ENCODE data around the gene ADAMTS17.

Gene ADAMTS17, protein sequence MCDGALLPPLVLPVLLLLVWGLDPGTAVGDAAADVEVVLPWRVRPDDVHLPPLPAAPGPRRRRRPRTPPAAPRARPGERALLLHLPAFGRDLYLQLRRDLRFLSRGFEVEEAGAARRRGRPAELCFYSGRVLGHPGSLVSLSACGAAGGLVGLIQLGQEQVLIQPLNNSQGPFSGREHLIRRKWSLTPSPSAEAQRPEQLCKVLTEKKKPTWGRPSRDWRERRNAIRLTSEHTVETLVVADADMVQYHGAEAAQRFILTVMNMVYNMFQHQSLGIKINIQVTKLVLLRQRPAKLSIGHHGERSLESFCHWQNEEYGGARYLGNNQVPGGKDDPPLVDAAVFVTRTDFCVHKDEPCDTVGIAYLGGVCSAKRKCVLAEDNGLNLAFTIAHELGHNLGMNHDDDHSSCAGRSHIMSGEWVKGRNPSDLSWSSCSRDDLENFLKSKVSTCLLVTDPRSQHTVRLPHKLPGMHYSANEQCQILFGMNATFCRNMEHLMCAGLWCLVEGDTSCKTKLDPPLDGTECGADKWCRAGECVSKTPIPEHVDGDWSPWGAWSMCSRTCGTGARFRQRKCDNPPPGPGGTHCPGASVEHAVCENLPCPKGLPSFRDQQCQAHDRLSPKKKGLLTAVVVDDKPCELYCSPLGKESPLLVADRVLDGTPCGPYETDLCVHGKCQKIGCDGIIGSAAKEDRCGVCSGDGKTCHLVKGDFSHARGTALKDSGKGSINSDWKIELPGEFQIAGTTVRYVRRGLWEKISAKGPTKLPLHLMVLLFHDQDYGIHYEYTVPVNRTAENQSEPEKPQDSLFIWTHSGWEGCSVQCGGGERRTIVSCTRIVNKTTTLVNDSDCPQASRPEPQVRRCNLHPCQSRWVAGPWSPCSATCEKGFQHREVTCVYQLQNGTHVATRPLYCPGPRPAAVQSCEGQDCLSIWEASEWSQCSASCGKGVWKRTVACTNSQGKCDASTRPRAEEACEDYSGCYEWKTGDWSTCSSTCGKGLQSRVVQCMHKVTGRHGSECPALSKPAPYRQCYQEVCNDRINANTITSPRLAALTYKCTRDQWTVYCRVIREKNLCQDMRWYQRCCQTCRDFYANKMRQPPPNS

DNA sequence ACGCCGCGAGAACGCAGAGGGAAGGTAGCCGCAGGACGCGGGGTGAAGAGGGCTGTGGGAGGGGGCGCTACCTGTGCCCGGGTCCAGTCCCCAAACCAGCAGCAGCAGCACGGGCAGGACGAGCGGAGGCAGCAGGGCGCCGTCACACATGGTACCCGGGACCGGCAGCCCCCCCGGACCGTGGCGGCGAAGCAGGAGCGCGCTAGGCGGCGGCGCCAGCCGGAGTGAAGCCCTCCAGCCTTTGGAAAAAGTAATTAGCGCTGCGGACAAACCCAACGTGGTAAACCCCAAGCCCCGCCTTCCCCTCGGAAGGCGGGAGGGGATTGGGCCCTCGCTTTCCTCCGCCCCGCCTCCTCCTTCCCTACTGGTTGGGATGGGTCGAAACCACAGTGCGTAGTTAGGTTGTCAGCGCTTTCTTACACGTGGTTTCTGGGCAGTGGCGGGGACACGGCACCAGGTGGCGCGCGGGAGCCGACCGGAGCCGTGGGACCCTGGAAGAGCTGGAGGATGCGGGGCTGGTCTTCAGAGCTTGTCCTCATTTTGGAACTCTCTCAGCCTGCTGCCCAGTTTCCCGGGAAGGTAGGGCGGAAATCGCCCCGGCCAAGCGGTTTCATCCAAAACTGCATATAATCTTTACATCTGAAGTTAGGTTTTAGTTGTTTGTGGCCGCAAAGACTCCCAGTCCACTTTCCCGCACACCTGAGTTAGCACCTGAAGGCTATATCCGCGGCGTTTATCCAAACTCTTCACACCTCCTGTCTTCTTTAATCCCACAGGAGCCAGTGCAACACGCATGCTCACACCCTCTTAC is at the start of gene ADAMTS17:
ADAMTS17 (minus strand) TSS at position 226 of the 811 bp plus-strand sequence; CDS start at position 150, 76 bp downstream.
- DNase-seq, result peak; percentile 96

DNA sequence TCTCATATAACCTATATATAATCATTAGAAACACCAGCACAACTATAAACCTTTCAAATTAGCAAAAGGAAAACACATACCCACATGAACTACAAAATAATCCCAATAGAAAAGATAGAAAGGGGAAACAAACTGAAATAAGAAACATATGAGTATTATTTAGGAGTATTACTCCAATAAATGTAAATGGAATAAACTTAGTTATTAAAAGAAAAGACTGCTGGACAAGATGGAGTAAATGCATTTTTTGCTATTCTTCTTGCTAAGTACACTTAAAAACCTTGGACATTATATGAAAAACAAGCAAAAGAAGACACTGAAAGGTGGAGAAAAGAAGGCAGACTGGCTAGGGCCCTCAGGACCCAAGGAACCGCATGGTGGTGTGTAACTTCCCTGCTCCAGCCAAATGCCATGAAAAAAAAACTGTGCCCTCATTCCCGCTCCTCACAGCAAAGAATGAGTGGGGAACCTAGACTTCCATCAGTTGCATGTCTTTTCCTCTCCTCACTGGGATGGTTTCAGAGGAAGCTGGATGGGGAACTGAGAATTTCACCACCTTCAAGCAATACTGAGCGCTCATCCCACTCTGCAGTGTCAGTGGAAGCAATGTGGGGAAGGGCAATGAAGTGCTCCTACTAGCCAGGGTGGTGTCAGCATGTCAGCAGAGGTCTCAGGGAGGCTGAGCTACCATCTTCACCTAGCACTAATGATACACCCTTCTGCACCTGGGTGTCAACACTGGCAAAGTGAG is 43.7 kb upstream of the ADAMTS17 start:
- no peak for DNase-seq

DNA sequence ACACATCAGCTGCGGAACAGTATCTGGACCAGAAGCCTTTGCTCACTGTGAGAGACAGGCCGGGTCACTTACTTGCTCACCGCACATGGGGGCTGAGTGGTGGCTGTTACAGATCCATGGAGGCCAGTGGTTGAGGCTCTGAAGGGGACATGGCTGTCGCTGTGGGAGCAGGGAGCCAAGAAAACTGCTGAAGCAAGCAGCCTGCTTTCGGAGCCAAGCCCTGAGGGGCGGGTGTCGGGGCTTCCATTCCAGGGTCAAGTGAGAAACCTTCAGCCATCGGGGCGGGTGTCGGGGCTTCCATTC is 42.3 kb upstream of the ADAMTS17 start:
- no peak for DNase-seq

DNA sequence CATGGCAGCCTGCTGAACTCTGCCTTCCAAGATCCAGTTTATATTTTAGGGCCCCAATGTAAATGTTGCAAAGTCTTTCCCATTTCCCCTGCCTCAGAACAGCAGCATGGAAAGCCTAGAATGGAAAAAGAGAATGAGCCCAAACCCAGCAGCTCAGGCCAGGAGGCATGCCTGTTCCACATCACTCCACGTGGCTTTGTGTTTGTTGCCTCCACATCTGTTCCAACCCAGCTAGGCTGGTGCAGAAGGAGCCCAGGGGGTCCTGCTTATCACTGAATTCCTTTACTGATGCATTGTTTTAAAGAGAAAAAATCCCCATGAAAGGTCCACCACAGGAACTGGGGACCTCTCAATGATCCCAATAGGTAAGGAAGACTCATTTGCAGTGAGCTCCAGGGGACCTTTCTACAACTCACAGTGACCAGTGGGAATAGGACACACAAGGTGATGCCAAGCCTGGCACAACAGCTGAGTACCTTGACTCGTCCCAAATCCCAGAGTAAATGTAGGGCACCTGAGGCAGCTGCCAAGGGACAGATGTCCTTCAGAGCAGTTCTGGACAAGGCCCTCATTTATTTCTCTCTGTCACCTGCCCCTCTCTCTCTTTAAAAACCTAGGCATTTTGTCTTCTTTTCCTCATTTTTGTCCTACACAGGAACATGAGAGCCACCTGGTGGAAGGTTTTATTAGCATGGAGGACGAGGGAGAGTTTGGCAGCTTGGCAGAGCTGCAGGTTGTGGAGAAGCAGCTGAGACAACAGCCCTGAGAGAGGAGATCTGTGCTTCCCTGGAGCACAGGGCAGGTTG is 41.7 kb upstream of the ADAMTS17 start:
- no peak for DNase-seq

DNA sequence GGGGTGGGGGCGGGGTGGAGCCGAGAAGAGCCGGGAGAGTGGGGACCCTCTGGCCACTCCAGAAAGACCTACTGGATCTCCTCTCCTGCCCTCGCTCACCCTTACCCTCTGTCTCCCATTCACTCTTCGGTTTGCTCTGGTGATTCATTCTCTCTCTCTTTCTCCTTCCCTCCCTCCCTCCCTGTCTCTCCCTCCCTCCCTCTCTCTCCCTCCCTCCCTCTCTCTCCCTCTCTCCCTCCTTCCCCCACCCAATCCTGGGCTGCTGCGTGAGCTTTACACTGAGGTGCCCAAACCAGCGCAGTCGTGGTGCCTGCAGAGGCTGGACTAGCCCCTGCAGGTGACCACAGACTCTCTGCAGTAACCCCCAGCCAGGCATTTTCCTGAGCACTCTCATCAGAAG is 32.2 kb upstream of the ADAMTS17 start:
- DNase-seq, result no peak

DNA sequence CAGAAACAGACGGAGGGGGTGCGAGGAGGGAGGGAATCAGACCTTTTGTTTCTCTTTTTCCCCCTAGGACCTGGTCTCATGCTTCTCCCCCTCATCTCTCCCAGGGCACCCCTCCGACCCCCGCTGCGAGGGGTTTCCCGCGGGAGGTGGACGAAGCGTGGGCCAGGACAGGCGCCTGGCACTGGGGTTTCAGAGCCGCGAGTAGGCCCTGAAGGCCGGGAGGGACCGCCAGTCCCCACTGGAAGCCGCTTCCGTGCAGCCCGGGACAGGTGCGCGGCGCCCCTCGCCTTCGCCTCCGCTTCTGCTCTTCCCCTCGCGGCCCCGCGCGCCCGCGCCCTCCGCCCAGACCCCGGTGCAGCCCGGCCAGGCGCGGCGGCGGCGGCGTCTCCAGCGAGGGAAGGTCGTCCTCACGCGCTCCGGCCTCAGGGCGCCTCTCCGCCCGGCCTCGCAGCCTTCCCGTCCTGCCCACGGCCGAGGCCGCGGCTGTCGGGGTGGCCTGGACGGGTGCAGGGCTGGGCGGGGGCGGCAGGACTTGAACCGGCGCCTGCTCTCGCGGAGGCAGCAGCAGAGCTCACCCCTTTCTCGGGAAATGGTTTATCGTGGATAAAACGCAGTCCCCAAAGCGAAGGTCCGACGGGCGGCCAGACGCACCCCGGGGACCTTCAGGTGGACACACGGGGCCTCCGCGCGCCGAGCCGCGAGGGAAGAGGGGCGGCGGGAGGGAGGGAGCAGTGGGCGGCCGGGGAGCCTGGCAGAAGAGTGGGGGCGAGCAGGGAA is 31.5 kb upstream of the ADAMTS17 start:
- no peak for DNase-seq

DNA sequence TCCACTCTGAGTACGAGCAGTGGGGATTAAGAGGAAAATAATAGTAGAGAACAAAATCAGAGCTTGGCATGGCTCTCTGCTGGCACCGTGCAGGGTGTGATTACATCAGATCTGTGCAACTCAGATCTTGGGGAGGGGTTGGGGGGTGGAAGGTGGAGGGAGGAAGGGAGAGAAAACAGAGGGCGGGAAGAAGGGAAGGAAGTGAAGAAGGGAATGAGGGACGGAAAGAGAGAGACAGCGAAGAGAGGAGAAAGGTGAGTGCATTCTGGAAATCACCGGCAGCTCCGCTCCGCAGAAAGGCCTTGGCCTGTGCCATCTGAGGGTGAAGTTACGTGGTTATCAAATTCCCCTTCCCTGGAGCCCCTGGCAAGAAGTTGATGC is 31.0 kb upstream of the ADAMTS17 start:
- DNase-seq, result no peak

DNA sequence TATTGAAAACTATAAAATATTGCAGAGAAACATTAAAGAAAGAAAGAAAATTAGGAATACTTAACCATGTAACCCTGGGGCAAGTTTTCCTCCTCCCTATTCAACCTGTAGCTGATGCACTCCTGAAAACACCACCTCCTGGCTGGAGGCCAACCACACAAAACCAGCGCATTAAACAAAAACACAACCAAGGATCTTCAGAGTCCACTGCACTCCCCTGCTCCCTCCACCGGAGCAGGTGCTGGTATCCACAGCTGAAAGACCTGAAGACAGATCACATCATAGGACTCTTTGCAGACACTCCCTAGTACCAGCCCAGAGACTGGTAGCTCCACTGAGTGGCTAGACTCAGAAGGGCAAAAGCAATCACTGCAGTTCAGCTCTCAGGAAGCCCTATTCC is 13.6 kb upstream of the ADAMTS17 start:
- DNase-seq, result no peak

DNA sequence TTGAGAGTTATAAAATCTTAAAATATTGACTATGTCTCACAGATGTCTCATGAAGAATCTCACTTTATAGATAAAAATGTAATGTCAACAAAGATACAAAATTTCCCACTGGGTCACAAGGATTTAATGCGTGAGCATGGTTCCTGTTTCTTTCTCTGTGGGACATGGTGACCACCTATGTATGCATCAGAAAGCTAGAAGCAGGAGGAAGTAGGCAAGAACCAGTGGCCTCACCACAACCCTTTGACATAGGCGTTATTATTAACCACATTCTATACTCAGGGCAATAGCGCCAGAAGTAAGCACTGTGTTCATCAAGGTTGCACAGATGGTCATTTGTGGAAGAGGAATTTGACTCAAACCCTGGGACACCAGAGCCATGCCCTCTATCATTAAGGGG is 11.7 kb upstream of the ADAMTS17 start:
- DNase-seq, result no peak

DNA sequence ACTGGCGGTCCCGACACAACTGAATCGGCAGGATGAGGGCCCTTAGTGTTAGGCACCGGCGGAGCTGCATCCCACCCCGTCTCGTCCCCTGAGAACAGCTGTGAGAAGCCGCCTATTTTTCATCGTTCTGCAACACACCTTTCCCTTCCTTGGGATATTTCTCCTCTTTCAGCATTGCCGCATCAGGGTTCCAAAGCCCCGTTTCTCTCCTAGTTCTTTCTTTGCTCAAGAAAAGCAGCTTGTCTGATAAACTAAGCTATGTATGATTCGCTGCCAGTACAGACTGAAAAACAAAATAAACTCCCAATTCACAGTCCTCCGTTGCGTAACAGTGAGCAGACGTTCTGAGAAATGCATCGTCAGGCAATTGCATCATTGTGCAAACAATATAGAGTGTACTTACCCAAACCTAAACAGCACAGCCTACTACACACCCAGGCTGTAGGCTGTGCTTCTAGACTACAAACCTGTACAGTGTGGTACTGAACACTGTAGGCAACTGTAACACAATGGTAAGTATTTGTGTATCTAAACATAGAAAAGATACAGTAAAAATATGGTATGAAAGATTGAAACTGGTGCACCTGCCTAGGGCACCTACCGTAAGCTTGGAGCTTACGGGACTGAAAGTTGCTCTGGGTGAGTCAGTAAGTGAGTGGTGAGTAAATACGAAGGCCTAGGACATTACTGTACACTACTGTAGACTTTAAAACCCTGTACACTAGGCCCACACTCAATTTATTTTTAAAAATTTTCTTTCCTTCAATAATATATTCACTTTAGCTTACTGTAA is 8.9 kb upstream of the ADAMTS17 start:
- DNase-seq, result no peak

DNA sequence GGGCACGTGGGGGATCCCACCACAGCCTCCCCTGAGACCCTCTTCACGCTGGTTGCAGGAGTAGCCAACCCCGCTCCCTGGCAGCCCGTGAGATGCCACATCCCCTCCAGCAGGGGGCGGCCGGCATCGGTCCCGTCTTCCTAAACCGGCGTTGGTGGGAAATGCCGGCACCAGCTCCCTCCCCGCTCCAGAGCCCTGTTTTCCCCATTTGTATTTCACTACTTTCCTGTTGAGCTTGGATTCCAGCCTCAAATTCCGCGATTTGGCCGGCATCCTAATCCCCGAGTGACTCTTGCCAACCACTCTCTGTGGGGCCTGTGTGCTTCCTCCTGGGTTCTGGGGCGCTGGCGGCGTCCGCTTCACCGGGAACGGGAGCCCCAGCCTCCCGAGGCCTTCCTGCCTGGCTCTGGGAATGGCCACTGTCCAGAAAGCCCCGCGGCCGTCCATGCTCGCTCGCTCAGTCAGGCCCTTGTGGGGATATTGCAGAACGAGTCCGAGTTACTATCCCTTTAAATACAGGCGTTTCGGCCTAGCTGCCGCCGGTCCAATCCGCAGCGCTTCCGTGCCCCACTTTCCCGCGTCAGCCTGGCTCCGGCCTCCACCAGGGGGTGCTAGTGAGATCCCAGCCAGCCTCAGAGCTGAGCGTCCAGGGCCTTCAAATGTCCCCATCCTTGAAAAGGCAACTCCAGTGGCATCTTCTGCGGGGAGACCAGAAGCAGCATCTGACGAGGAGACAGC is 8.1 kb upstream of the ADAMTS17 start:
- peak; percentile 87 for DNase-seq

DNA sequence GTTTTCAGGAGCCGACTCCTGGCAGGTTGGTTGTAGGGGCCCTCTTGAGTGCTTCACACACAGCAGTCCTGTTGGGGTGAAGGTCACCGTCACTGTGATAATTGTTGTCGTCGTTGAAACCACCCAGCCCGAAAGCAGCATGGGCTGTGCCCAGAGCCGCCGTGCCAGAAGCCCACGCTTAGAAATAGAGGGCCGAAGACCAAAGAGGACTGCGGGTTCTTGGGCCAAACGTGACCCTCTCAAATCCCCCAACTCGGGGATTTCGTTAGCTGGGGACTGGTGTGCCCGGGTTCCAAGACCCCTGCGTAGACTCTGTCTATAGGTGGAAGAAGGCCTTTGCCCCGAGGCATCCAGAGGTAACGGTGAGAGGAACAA is 7.5 kb upstream of the ADAMTS17 start:
- no peak for DNase-seq

DNA sequence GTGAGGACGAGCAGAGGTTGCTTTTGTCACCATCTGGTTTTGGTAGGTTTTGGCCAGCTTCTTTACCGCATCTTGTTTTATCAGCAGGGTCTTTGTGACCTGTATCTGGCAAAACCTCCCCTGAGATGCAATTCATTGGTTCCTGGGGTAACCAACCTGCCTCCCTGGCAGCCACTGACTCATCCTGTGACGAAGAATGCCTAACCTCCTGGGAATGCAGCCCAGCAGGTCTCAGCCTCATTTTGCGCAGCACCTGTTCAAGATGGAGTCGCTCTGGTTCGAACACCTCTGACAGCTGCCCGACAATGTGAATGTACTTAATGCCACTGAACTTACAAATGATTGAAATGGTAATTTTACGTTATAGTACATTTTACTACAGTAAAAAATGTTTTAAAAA is 6.8 kb upstream of the ADAMTS17 start:
- no peak for DNase-seq

DNA sequence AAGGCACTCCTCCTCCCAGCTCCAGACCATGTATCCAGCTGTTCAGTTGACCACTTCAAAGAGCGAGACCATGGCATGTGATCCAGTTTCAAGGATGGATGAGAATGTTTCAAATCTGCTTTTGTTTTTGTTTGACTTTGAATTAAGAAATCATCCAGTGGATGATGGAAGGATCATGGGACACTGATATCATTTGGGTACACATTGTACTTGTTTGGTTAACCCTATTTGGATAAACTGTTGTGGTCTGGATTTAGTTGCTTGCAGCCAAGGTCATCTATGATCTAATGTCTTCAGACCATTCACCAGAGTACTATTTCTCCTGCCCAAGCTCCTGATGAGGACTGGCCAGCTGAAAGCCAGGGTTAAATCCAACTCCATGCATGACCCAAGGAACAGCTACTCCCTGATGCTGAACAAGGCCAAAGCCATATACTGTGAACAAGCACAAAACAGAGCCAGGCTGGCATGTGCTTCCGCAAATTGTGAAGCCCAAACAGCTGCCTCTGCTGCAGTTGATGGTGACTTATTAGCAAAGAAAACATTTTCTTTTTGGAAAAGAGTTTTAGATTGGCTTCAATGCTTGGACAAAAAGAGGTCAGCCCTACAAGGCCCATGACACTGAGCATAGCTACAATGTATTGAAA is 5.2 kb upstream of the ADAMTS17 start:
- no peak for DNase-seq

DNA sequence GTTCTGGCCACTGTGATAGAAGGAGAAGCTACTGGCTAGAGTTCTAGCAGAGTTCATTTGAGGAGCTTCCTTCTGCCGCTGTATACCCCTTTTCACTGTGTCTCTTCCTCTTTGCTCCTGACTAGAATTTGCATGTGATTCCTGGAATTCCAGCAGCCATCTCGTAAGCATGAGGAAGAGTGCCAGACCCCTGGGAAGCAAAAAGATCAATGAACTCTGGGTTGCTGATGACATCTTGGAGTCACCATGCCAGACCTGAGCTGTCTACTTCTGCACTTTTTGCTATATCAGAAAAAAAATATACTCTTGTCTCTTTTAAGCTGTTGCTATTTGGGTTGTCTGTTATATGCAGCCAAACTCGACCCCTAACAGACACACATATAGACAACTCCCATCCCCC is 3.7 kb upstream of the ADAMTS17 start:
- DNase-seq, result no peak

DNA sequence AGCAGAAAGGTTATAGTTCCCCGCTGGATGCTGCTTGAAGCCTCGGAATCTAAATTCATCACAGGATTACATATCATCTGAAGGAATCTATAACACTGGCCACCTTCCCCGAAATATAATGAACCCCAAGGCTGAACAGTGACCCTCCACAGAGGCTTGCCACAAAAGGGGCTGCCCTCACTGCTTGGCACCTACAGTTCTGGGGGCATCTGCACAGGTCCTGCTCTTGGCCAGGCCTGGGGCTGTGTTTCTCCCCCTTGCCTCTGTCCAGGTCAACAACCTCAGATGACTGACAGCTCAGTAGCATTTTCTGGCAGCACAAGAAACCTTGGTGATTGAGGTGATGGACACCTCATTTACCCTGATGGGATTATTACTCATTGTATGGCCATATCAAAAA is 1.5 kb upstream of the ADAMTS17 start:
- no peak for DNase-seq

DNA sequence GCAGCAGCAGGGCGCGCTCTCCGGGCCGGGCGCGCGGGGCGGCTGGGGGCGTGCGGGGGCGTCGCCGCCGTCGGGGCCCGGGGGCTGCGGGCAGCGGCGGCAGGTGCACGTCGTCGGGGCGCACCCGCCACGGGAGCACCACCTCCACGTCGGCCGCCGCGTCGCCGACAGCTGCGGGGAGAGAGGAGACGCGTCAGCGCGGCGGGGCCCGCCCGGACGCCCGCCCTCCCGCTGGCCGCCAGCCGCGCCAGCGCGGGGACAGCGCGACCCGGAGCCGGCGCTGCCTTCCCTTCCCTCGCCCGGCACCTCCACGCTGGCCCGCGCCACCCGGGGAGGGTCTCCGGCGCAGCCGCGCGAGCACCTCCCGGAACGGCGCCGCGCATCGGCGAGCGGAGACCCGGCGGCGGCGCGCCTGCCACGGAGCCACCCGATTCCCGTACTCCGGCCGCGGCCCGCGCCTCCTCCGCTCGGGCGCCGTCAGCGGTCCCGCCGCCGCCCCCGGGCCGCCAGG is 481 bp downstream of the ADAMTS17 start:
- DNase-seq, result peak; percentile 39

DNA sequence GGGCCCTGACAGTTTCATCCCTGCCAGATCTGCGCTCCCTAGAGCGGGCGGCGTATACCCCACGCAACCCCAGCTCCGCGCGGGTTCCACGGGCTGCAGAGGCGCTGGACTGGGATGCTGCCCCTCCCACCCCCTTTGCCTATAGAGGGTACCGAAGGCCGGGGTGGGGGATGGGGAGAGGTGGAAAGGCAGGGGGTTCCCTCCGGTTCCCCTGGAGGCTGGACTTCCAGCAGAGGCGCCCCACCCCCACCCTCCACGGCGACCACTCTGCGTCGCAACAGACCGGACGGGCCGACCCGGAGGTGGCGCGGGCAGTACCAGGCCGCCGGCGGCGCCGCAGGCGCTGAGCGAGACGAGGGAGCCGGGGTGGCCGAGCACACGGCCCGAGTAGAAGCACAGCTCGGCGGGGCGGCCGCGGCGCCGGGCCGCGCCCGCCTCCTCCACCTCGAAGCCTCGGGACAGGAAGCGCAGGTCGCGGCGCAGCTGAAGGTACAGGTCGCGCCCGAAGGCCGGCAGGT is 995 bp downstream of the ADAMTS17 start:
- no peak for DNase-seq

Data from activated naive CD4-positive, alpha-beta T cell treated with anti-CD3 and anti-CD28 coated beads, Interleukin-2, amount 50 U/mL, for 16 hours (primary cell).